ENCODE measurements around the gene ATP11A.

The ATP11A gene

GRCh38 chr13:112897956-112898620 lies 208.2 kb downstream of the ATP11A start:
- no peak for DNase-seq

- DNase-seq: no peak
These were observed 208.9 kb downstream of the ATP11A start for GRCh38 chr13:112898621-112899280.

- no peak for DNase-seq
These were observed 209.7 kb downstream of the ATP11A start for GRCh38 chr13:112899281-112900225.

- no peak for DNase-seq
These were observed 210.4 kb downstream of the ATP11A start for GRCh38 chr13:112900226-112900600.

GRCh38 chr13:112900691-112901091 lies 210.9 kb downstream of the ATP11A start:
- DNase-seq: no peak

GRCh38 chr13:112902101-112902651 lies 212.3 kb downstream of the ATP11A start:
- no peak for DNase-seq

GRCh38 chr13:112902669-112903068 lies 212.8 kb downstream of the ATP11A start:
- no peak for DNase-seq

- DNase-seq: no peak
These were observed 213.3 kb downstream of the ATP11A start for GRCh38 chr13:112903071-112903577.

- peak; percentile 57 for DNase-seq
These were observed 213.9 kb downstream of the ATP11A start for GRCh38 chr13:112903606-112904195.

- no peak for DNase-seq
These were observed 214.7 kb downstream of the ATP11A start for GRCh38 chr13:112904436-112904960.

- no peak for DNase-seq
These were observed 215.2 kb downstream of the ATP11A start for GRCh38 chr13:112905086-112905485.

- no peak for DNase-seq
These were observed 215.8 kb downstream of the ATP11A start for GRCh38 chr13:112905619-112905989.

- DNase-seq: no peak
These were observed 216.3 kb downstream of the ATP11A start for GRCh38 chr13:112905990-112906641.

GRCh38 chr13:112907286-112907685 lies 217.4 kb downstream of the ATP11A start:
- DNase-seq: no peak

- DNase-seq: no peak
These were observed 218.1 kb downstream of the ATP11A start for GRCh38 chr13:112907871-112908331.

GRCh38 chr13:112908342-112908741 lies 218.5 kb downstream of the ATP11A start:
- DNase-seq: no peak

- no peak for DNase-seq
These were observed 220.2 kb downstream of the ATP11A start for GRCh38 chr13:112910016-112910415.

- DNase-seq: no peak
These were observed 220.9 kb downstream of the ATP11A start for GRCh38 chr13:112910616-112911280.

- DNase-seq: no peak
These were observed 221.5 kb downstream of the ATP11A start for GRCh38 chr13:112911285-112911701.

GRCh38 chr13:112911883-112912282 lies 222.0 kb downstream of the ATP11A start:
- no peak for DNase-seq

All from NCI-H1105 (cell line).